Liver (tissue), 10 donors: ENCODE measurements around the gene SMIM10L2A. TPM values are rescaled to one million over a fixed set of nuclear protein-coding genes. Genes with fewer than 3 reads are reported as not detected.

Experiments
- DNase-seq: peaks from one replicate; pipeline ENCODE4 v3.0.0-alpha.2; 2017; ENCODE audit warnings: low spot score
- H3K27ac ChIP-seq, 2 donors: one replicate each; pipeline ENCODE4 v1.7.0; 2013; ENCODE audit warnings: inconsistent platforms in 2 of 2, low read length in 2 of 2, control low read depth in 1 of 2, low read depth in 1 of 2, mild to moderate bottlenecking in 1 of 2
- H3K27me3 ChIP-seq, 4 donors: one replicate each; pipeline versions ENCODE4 v1.6.1 to v1.7.0; 2013; ENCODE audit warnings: low read length in 3 of 4, inconsistent platforms in 1 of 4, mild to moderate bottlenecking in 1 of 4, moderate library complexity in 1 of 4; ENCODE audit not compliant: control insufficient read depth in 4 of 4, insufficient read depth in 4 of 4
- H3K36me3 ChIP-seq, 4 donors: one replicate each; pipeline versions ENCODE4 v1.6.1 to v1.7.0; 2013; ENCODE audit warnings: low read length in 3 of 4, mild to moderate bottlenecking in 3 of 4, low read depth in 1 of 4, moderate library complexity in 1 of 4; ENCODE audit not compliant: control insufficient read depth in 4 of 4, insufficient read depth in 3 of 4
- H3K4me1 ChIP-seq, 4 donors: one replicate each; pipeline versions ENCODE4 v1.6.1 to v1.7.0; 2013; ENCODE audit warnings: low read length in 3 of 4, mild to moderate bottlenecking in 3 of 4, moderate library complexity in 1 of 4; ENCODE audit not compliant: control insufficient read depth in 4 of 4, insufficient read depth in 4 of 4
- H3K4me3 ChIP-seq, 3 donors: one replicate each; pipeline versions ENCODE4 v1.6.1 to v1.7.0; 2013; ENCODE audit warnings: low read length in 3 of 3, control low read depth in 1 of 3, low read depth in 1 of 3, mild to moderate bottlenecking in 1 of 3
- H3K9ac ChIP-seq, 2 donors: one replicate each; pipeline ENCODE4 v1.7.0; 2013; ENCODE audit warnings: low read length in 2 of 2, mild to moderate bottlenecking in 2 of 2, moderate library complexity in 2 of 2, control low read depth in 1 of 2, low read depth in 1 of 2
- H3K9me3 ChIP-seq, 4 donors: one replicate each; pipeline versions ENCODE4 v1.6.1 to v1.7.0; 2013; ENCODE audit warnings: low read length in 3 of 4; ENCODE audit not compliant: control insufficient read depth in 4 of 4
- ATF3 ChIP-seq: IDR thresholded peaks from 2 replicates; pipeline ENCODE4 v1.6.1; 2016; ENCODE audit warnings: antibody characterized with exemption
- CTCF ChIP-seq: fragments of 150-350 bp; IDR thresholded peaks from 2 replicates; pipeline ENCODE4 v1.5.1; 2017; ENCODE audit warnings: improper control_type of control experiment, low read depth, low read length; ENCODE audit not compliant: missing input control
- FOXA1 ChIP-seq: IDR thresholded peaks from 2 replicates; pipeline ENCODE4 v1.6.1; 2016; ENCODE audit warnings: antibody characterized with exemption
- FOXA2 ChIP-seq: IDR thresholded peaks from 2 replicates; pipeline ENCODE4 v1.6.1; 2016; ENCODE audit warnings: antibody characterized with exemption
- MAX ChIP-seq: IDR thresholded peaks from 2 replicates; pipeline ENCODE4 v1.6.1; 2016; ENCODE audit warnings: antibody characterized with exemption
- NR2F2 ChIP-seq: IDR thresholded peaks from 2 replicates; pipeline ENCODE4 v1.6.1; 2016; ENCODE audit warnings: antibody characterized with exemption
- RAD21 ChIP-seq, 2 donors: IDR thresholded peaks; 2 replicates each; pipeline ENCODE4 v1.6.1; 2016; ENCODE audit warnings: antibody characterized with exemption in 2 of 2, mild to moderate bottlenecking in 2 of 2
- RXRA ChIP-seq, 2 donors: IDR thresholded peaks; 2 replicates each; pipeline ENCODE4 v1.6.1; 2017 to 2018; ENCODE audit warnings: antibody characterized with exemption in 2 of 2, mild to moderate bottlenecking in 1 of 2
- SP1 ChIP-seq: IDR thresholded peaks from 2 replicates; pipeline ENCODE4 v1.6.1; 2018; ENCODE audit warnings: antibody characterized with exemption, mild to moderate bottlenecking
- YY1 ChIP-seq: IDR thresholded peaks from 2 replicates; pipeline ENCODE4 v1.6.1; 2016; ENCODE audit warnings: antibody characterized with exemption, mild to moderate bottlenecking
- WGBS: extraction: QIAGEN DNeasy Blood & Tissue Kit; methylation state at CpG from one replicate; pipeline ENCODE4 v1.1.7; 2013; 5-methylcytosine and 5-hydroxymethylcytosine counted together
- polyA plus RNA-seq, 2 donors: library from polyadenylated mRNA; stranded (reverse) in 1 of 2; unstranded in 1 of 2; fragments of 200-250 nt in 1 of 2; fragments of >200 nt in 1 of 2; fragmentation: Nextera tagmentation in 1 of 2; extraction: Ambion mirVana in 1 of 2; gene quantifications; one replicate each; pipeline versions ENCODE4 v1.2.1 to v1.2.3, GENCODE V29; 2013 to 2015
- small RNA-seq: library from RNA; depleted of rRNA; stranded (forward); fragments of <200 nt; gene quantifications from one replicate; pipeline ENCODE3, GENCODE V24; 2014
- total RNA-seq, 2 donors: library from RNA; depleted of rRNA; stranded (reverse); fragments of >200 nt; gene quantifications; one replicate each; pipeline ENCODE4 v1.2.3, GENCODE V29; 2014
- donor health status: healthy.
- donor health status: healthy.
- donor health status: healthy.
- donor health status: healthy.
- donor health status: healthy.

SMIM10L2A gene
- total and polyA plus RNA-seq, 4 donors = 0.07 to 0.98 (median 0.13) TPM

GRCh38 chrX:135463937-135464336, 42.2 kb downstream of the SMIM10L2A start:
- TF ChIP-seq RAD21 (IDR thresholded peaks at IDR 0.05) (peak in 1 of 2 donors; percentile 26), MAX (no peak)
- no peaks in the 10 kb centered on the region for H3K9me3 ChIP-seq
- H3K4me1 ChIP-seq = no peaks in the 10 kb centered on the region
- no peak overlapping the region for H3K9ac ChIP-seq
- DNase-seq = no peak
- H3K4me3 ChIP-seq = no peak overlapping the region
- no peaks in the 10 kb centered on the region for H3K36me3 ChIP-seq
- 87% methylated on average over 2 of the region's 2 CpGs for WGBS
- H3K27me3 ChIP-seq = no peaks in the 10 kb centered on the region
- H3K27ac ChIP-seq = no peak overlapping the region

GRCh38 chrX:135476378-135476777, 54.6 kb downstream of the SMIM10L2A start:
- Histone ChIP-seq H3K27me3 (peaks cover 0 to 3% (median 0%) of the 10 kb centered on the region in 4 donors), H3K9me3 (no peaks in the 10 kb centered on the region), H3K4me3 (no peak overlapping the region), H3K27ac (no peak overlapping the region), H3K36me3 (no peaks in the 10 kb centered on the region), H3K9ac (no peak overlapping the region), H3K4me1 (no peaks in the 10 kb centered on the region)
- DNase-seq = no peak
- TF ChIP-seq RXRA (IDR thresholded peaks at IDR 0.05) = no peak
- no peak for TF ChIP-seq FOXA2
- TF ChIP-seq FOXA1 = no peak
- no peak for TF ChIP-seq ATF3
- 82% methylated on average over 3 of the region's 3 CpGs for WGBS

GRCh38 chrX:135477576-135477975, 55.8 kb downstream of the SMIM10L2A start:
- H3K9me3 ChIP-seq = no peaks in the 10 kb centered on the region
- H3K27ac ChIP-seq = no peak overlapping the region
- no peaks in the 10 kb centered on the region for H3K4me1 ChIP-seq
- H3K4me3 ChIP-seq = no peak overlapping the region
- H3K27me3 ChIP-seq = no peaks in the 10 kb centered on the region
- peak; percentile 36 for DNase-seq
- no peak overlapping the region for H3K9ac ChIP-seq
- no peaks in the 10 kb centered on the region for H3K36me3 ChIP-seq
- TF ChIP-seq NR2F2 (peak; percentile 11), RAD21 (IDR thresholded peaks at IDR 0.05) (peak; percentile 68 to 77), SP1 (no peak), CTCF (peak; percentile 26), ATF3 (peak; percentile 15), FOXA2 (no peak), YY1 (no peak), FOXA1 (no peak)
- 3% methylated on average over 3 of the region's 3 CpGs for WGBS

Small RNA genes lying within 50 kb of the gene (small RNA-seq; reads per million reads assigned to genes)
- gene RNA5SP515 = not detected

Other genes with a start within 250 kb of the SMIM10L2A start
- not detected for gene ETDA, start 169.9 kb upstream of the SMIM10L2A start, total RNA-seq
- gene ETDA, start 169.9 kb upstream of the SMIM10L2A start, polyA plus RNA-seq = not detected
- not detected for gene ETDC, start 112.5 kb upstream of the SMIM10L2A start, total RNA-seq
- gene ETDC, start 112.5 kb upstream of the SMIM10L2A start, polyA plus RNA-seq = not detected
- gene ZNF75D, start 77.8 kb upstream of the SMIM10L2A start, total RNA-seq = 10 to 100 TPM in 1 of 2 donors, 1 to 10 TPM in 1; 3.7 to 12.4 TPM
- 1 to 10 TPM; 3.0 to 3.8 TPM for gene ZNF75D, start 77.8 kb upstream of the SMIM10L2A start, polyA plus RNA-seq
- gene ZNF449, start 77.1 kb upstream of the SMIM10L2A start, total RNA-seq = 1 to 10 TPM; 2.8 to 3.6 TPM
- gene ZNF449, start 77.1 kb upstream of the SMIM10L2A start, polyA plus RNA-seq = 1 to 10 TPM in 1 of 2 donors, under 1 TPM in 1; 0.93 to 2.3 TPM
- gene INTS6L, start 98.7 kb downstream of the SMIM10L2A start, total RNA-seq = 1 to 10 TPM; 1.9 to 8.2 TPM
- under 1 TPM; 0.49 to 0.50 TPM for gene INTS6L, start 98.7 kb downstream of the SMIM10L2A start, polyA plus RNA-seq